Esophagus muscularis mucosa (tissue), 3 donors: ENCODE data around the gene ZNF644.

ENCODE experiments used
- POLR2A ChIP-seq: fragments of 450-650 bp; IDR thresholded peaks from one replicate; pipeline ENCODE4 v1.6.1; 2017; ENCODE audit warnings: antibody characterized with exemption, moderate library complexity, mild to moderate bottlenecking, low read depth
- TF ChIP-seq, protein P1 (sequence below), 3 experiments: fragments of 200-600 bp in 2 of 3; fragments of 450-650 bp in 1 of 3; sonication (generic) in 2 of 3; IDR thresholded peaks; one replicate each; pipeline ENCODE4 v1.5.1; 2017 to 2019; ENCODE audit warnings: antibody characterized with exemption in 3 of 3, mild to moderate bottlenecking in 2 of 3, moderate library complexity in 1 of 3

DNA sequence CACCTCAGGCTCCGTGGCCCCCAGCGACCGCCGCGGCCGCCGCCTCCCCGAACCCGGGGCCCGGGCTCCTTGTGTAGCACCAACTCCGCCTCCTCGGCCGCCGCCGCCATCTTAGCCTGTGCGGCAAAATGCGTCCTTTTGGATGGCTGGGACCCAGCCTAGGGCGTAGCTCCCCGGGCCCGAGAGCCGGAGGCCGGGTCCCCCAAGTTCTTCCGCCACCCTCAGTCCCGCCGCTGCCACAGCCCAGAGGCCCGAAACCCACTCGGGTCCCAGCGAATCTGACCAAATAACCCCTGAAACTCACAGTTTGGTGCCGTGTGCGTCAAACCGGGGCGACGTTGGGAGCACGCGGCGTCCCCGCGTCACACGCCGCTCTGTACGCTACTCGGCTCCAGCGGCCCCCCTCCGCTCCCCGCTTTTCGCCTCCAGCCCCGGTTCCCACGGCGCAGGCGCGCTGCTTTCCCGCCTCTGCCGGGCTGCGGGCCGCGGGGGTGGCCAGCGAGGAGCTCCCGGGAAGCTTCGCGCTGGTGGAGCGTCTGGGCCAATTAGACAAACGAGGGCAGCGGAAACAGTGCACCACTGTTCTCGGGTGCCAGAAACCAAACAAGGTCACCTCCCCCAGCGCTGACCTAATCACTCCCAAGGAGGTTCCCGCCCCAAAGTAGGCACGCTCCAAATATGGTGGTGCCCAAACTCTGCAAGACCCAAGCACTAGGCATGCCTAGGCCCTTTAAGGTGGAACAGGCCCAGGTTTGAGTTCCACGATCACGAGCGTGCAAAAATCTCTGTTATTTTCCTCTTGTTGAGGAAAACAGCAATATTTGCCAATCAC lies at the start of gene ZNF644:
- TF ChIP-seq, protein P1, sequence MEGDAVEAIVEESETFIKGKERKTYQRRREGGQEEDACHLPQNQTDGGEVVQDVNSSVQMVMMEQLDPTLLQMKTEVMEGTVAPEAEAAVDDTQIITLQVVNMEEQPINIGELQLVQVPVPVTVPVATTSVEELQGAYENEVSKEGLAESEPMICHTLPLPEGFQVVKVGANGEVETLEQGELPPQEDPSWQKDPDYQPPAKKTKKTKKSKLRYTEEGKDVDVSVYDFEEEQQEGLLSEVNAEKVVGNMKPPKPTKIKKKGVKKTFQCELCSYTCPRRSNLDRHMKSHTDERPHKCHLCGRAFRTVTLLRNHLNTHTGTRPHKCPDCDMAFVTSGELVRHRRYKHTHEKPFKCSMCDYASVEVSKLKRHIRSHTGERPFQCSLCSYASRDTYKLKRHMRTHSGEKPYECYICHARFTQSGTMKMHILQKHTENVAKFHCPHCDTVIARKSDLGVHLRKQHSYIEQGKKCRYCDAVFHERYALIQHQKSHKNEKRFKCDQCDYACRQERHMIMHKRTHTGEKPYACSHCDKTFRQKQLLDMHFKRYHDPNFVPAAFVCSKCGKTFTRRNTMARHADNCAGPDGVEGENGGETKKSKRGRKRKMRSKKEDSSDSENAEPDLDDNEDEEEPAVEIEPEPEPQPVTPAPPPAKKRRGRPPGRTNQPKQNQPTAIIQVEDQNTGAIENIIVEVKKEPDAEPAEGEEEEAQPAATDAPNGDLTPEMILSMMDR (IDR thresholded peaks at IDR 0.05): no peak
- TF ChIP-seq POLR2A: peak; percentile 34
